Measurements from ENCODE around the gene TST. TPM values are rescaled to one million over a fixed set of nuclear protein-coding genes. Genes with fewer than 3 reads are reported as not detected.

The TST gene
- total RNA-seq, 1 experiment from 2014 or later, result 99.4 TPM

GRCh38 chr22:37002633-37003032, 16.6 kb downstream of the TST start:
- no peaks in the 10 kb centered on the region; the same call in 1 of the 2 replicates for H3K9me2 ChIP-seq (ENCODE audit: insufficient read depth)
- no peaks in the 10 kb centered on the region; the same call in 1 of the 2 replicates for H3K27me3 ChIP-seq (ENCODE audit: insufficient read depth, low read depth)
- no peak overlapping the region for H2AFZ ChIP-seq
- H3K4me3 ChIP-seq, result no peak overlapping the region
- no peak for DNase-seq
- CTCF ChIA-PET, result no interaction called here
- no peak overlapping the region for H3K27ac ChIP-seq
- H3F3A ChIP-seq (ENCODE audit: insufficient read depth, low read depth), result peaks cover 8% of the 10 kb centered on the region; the same call in 1 of the 2 replicates
- POLR2A ChIA-PET (ENCODE audit: unreplicated experiment), result no interaction called here
- no peaks in the 10 kb centered on the region for H3K36me3 ChIP-seq (ENCODE audit: low read depth)
- no peak for TF ChIP-seq CTCF (conservative IDR thresholded peaks at IDR 0.05)
- no peak for TF ChIP-seq EZH2 (IDR thresholded peaks at IDR 0.05; ENCODE audit: low read depth)
- no peaks in the 10 kb centered on the region for H3K79me2 ChIP-seq (ENCODE audit: low read depth)
- H4K20me1 ChIP-seq (ENCODE audit: insufficient read depth), result no peaks in the 10 kb centered on the region
- no TSS peak for BruUV-seq (replicated peaks)
- H3K4me1 ChIP-seq (replicated peaks; ENCODE audit: insufficient read depth), result peaks cover 17% of the 10 kb centered on the region
- H3K4me2 ChIP-seq, result no peak overlapping the region
- intact Hi-C loops (cut with micrococcal nuclease; ENCODE audit: unreplicated experiment), result no loop called here
- no peaks in the 10 kb centered on the region for H3K9me3 ChIP-seq (ENCODE audit: insufficient read depth, low read depth)

GRCh38 chr22:37001826-37002225, 17.4 kb downstream of the TST start:
- Histone ChIP-seq H2AFZ (no peak overlapping the region), H3K9me3 (ENCODE audit: insufficient read depth, low read depth) (no peaks in the 10 kb centered on the region), H4K20me1 (ENCODE audit: insufficient read depth) (no peaks in the 10 kb centered on the region), H3K4me2 (no peak overlapping the region), H3K36me3 (ENCODE audit: low read depth) (no peaks in the 10 kb centered on the region), H3K4me3 (no peak overlapping the region), H3K79me2 (ENCODE audit: low read depth) (no peaks in the 10 kb centered on the region), H3F3A (ENCODE audit: insufficient read depth, low read depth) (peaks cover 8% of the 10 kb centered on the region; the same call in 1 of the 2 replicates), H3K27ac (no peak overlapping the region), H3K27me3 (ENCODE audit: insufficient read depth, low read depth) (no peaks in the 10 kb centered on the region; the same call in 1 of the 2 replicates), H3K4me1 (replicated peaks; ENCODE audit: insufficient read depth) (peaks cover 17% of the 10 kb centered on the region), H3K9me2 (ENCODE audit: insufficient read depth) (no peaks in the 10 kb centered on the region; the same call in 1 of the 2 replicates)
- TF ChIP-seq EZH2 (IDR thresholded peaks at IDR 0.05; ENCODE audit: low read depth) (no peak), CTCF (conservative IDR thresholded peaks at IDR 0.05) (no peak)
- ChIA-PET CTCF (no interaction called here), POLR2A (ENCODE audit: unreplicated experiment) (interaction anchor here (0.6 kb wide), 1 partner anchor 33 kb away, joined by 6 read pairs; no protein-coding TSS in a partner anchor)
- no peak for DNase-seq
- no TSS peak for BruUV-seq (replicated peaks)
- intact Hi-C loops (cut with micrococcal nuclease; ENCODE audit: unreplicated experiment), result no loop called here

- peaks cover 8% of the 10 kb centered on the region; the same call in 1 of the 2 replicates for H3F3A ChIP-seq (ENCODE audit: insufficient read depth, low read depth)
- no peaks in the 10 kb centered on the region; the same call in 1 of the 2 replicates for H3K9me2 ChIP-seq (ENCODE audit: insufficient read depth)
- H3K36me3 ChIP-seq (ENCODE audit: low read depth), result no peaks in the 10 kb centered on the region
- no peak overlapping the region for H3K27ac ChIP-seq
- ChIA-PET POLR2A (ENCODE audit: unreplicated experiment) (no interaction called here), CTCF (no interaction called here)
- H3K4me3 ChIP-seq, result no peak overlapping the region
- H3K79me2 ChIP-seq (ENCODE audit: low read depth), result no peaks in the 10 kb centered on the region
- intact Hi-C loops (cut with micrococcal nuclease; ENCODE audit: unreplicated experiment), result no loop called here
- peaks cover 17% of the 10 kb centered on the region for H3K4me1 ChIP-seq (replicated peaks; ENCODE audit: insufficient read depth)
- H3K27me3 ChIP-seq (ENCODE audit: insufficient read depth, low read depth), result no peaks in the 10 kb centered on the region; the same call in 1 of the 2 replicates
- no peaks in the 10 kb centered on the region for H3K9me3 ChIP-seq (ENCODE audit: insufficient read depth, low read depth)
- no peak overlapping the region for H3K4me2 ChIP-seq
- no peak for TF ChIP-seq CTCF (conservative IDR thresholded peaks at IDR 0.05)
- TF ChIP-seq EZH2 (IDR thresholded peaks at IDR 0.05; ENCODE audit: low read depth), result no peak
- no peak for DNase-seq
- BruUV-seq (replicated peaks), result no TSS peak
- no peak overlapping the region for H2AFZ ChIP-seq
- H4K20me1 ChIP-seq (ENCODE audit: insufficient read depth), result no peaks in the 10 kb centered on the region
These were observed 18.3 kb downstream of the TST start for GRCh38 chr22:37000676-37001534.

Data from PC-9 (cell line).